ENCODE results near the gene RAG2.

RAG2 gene

GRCh38 chr11:36550385-36551115 is 47.5 kb downstream of the RAG2 start:
- DNase-seq (ENCODE audit: low read depth) = no peak

Data from activated T-cell treated with anti-CD3 and anti-CD28 coated beads for 48 hours (primary cell).